Endothelial cell of umbilical vein (primary cell): ENCODE results near the gene GLIPR1L2. TPM values are rescaled to one million over a fixed set of nuclear protein-coding genes. Genes with fewer than 3 reads are reported as not detected.

Experiments used
- BruUV-seq: library from RNA; stranded (reverse); fragments of 400-500 nt; replicated peaks from 2 replicates; lab custom pipeline; 2021; lab: Mats Ljungman, UMichigan
- CTCF ChIA-PET: fragments of 300-600, 350-600 bp; sonication (Branson Sonifier 250); formaldehyde crosslinking; loops from one replicate; lab custom pipeline; 2021; ENCODE audit warnings: antibody characterized with exemption, inconsistent platforms; lab: Charles Lee
- POLR2A ChIA-PET: fragments of 300-600, 350-600 bp; sonication (Branson Sonifier 250); formaldehyde crosslinking; loops from one replicate; lab custom pipeline; 2021; ENCODE audit warnings: antibody characterized with exemption, inconsistent platforms; lab: Charles Lee
- DNase-seq: peaks from one replicate; pipeline ENCODE4 v3.0.0-alpha.2; 2011; ENCODE audit warnings: low read depth, low spot score
- FAIRE-seq: peaks from 2 replicates; lab custom pipeline; 2011; peaks lifted over from hg19 to GRCh38; lab: Jason Lieb, UNC
- H2AFZ ChIP-seq: 2 replicates; pipeline ENCODE4 v1.6.0; 2012; ENCODE audit warnings: low read depth, low read length, control low read depth, inconsistent platforms
- H3K27ac ChIP-seq: 2 replicates; pipeline ENCODE4 v1.5.1; 2011; ENCODE audit warnings: low read depth, mild to moderate bottlenecking, control low read depth, low read length, moderate library complexity; ENCODE audit not compliant: insufficient read depth
- H3K27me3 ChIP-seq, 2 experiments: 2 replicates each; pipeline versions ENCODE4 v1.6.0 to v1.6.1; 2011; ENCODE audit warnings: low read length in 2 of 2, mixed read lengths in 1 of 2; ENCODE audit not compliant: control insufficient read depth in 2 of 2, insufficient read depth in 2 of 2
- H3K36me3 ChIP-seq, 2 experiments: 2 replicates in 1 of 2; 3 replicates in 1 of 2; pipeline ENCODE4 v1.5.1; 2011; ENCODE audit warnings: low read length in 2 of 2, mild to moderate bottlenecking in 1 of 2, moderate library complexity in 1 of 2; ENCODE audit not compliant: control insufficient read depth in 2 of 2, insufficient read depth in 2 of 2; ENCODE audit errors: extremely low read depth in 1 of 2
- H3K4me1 ChIP-seq: 3 replicates; pipeline ENCODE4 v1.5.1; 2011; ENCODE audit warnings: mild to moderate bottlenecking, low read length; ENCODE audit not compliant: control insufficient read depth, insufficient read depth; ENCODE audit errors: extremely low read depth
- H3K4me2 ChIP-seq: 2 replicates; pipeline ENCODE4 v1.6.1; 2011; ENCODE audit warnings: low read length, control low read depth, mixed read lengths; ENCODE audit not compliant: insufficient read depth
- H3K4me3 ChIP-seq, 3 experiments: fragments of 200-600 bp in 1 of 3; sonication (generic), shearing (Covaris generic) in 1 of 3; replicated peaks in 1 of 3; 2 replicates each; pipeline ENCODE4 v1.5.1; 2011 to 2016; ENCODE audit warnings: control low read depth in 3 of 3, low read length in 3 of 3, mild to moderate bottlenecking in 2 of 3, inconsistent platforms in 1 of 3, low read depth in 1 of 3, moderate library complexity in 1 of 3; ENCODE audit not compliant: insufficient read depth in 1 of 3
- H3K79me2 ChIP-seq: 2 replicates; pipeline ENCODE4 v1.6.0; 2012; ENCODE audit warnings: low read length, inconsistent platforms; ENCODE audit not compliant: control insufficient read depth, insufficient read depth
- H3K9ac ChIP-seq: replicated peaks from 2 replicates; pipeline ENCODE3; 2011; ENCODE audit warnings: low read length, control low read depth; ENCODE audit not compliant: insufficient read depth; ENCODE audit errors: extremely low read depth
- H3K9me1 ChIP-seq: replicated peaks from 3 replicates; pipeline ENCODE4 v1.6.0; 2011; ENCODE audit warnings: mild to moderate bottlenecking, low read length; ENCODE audit not compliant: control insufficient read depth, insufficient read depth; ENCODE audit errors: extremely low read depth
- H3K9me3 ChIP-seq: replicated peaks from 2 replicates; pipeline ENCODE4 v1.5.1; 2012; ENCODE audit warnings: low read length, inconsistent platforms; ENCODE audit not compliant: control insufficient read depth, insufficient read depth
- H4K20me1 ChIP-seq: replicated peaks from 2 replicates; pipeline ENCODE3; 2011; ENCODE audit warnings: mild to moderate bottlenecking, low read length; ENCODE audit not compliant: control insufficient read depth, insufficient read depth; ENCODE audit errors: extremely low read depth
- CTCF ChIP-seq, 2 donors: IDR thresholded peaks; 1 replicate in 1 of 2; 2 replicates in 1 of 2; pipeline ENCODE4 v1.5.1; 2011; ENCODE audit warnings: low read length in 2 of 2, mild to moderate bottlenecking in 2 of 2, moderate library complexity in 2 of 2, control low read depth in 1 of 2, inconsistent platforms in 1 of 2, low read depth in 1 of 2; ENCODE audit not compliant: insufficient read depth in 1 of 2; ENCODE audit errors: extremely low read depth in 1 of 2
- EZH2 ChIP-seq: IDR thresholded peaks from 2 replicates; pipeline ENCODE4 v1.6.1; 2012; ENCODE audit warnings: borderline replicate concordance, low read depth, mild to moderate bottlenecking, moderate library complexity, low read length, inconsistent platforms; ENCODE audit not compliant: severe bottlenecking
- FOS ChIP-seq: IDR thresholded peaks from 2 replicates; pipeline ENCODE4 v1.6.1; 2011; ENCODE audit warnings: mild to moderate bottlenecking, low read length, moderate library complexity, borderline replicate concordance; ENCODE audit not compliant: insufficient read depth
- GATA2 ChIP-seq: IDR thresholded peaks from 2 replicates; pipeline ENCODE4 v1.7.0; 2011; ENCODE audit warnings: low read depth, mild to moderate bottlenecking, moderate library complexity, mixed read lengths, low read length; ENCODE audit not compliant: insufficient read length, insufficient read depth
- JUN ChIP-seq: IDR thresholded peaks from 2 replicates; pipeline ENCODE4 v1.6.1; 2011; ENCODE audit warnings: borderline replicate concordance, low read depth; ENCODE audit not compliant: insufficient read length, insufficient read depth
- MAX ChIP-seq: IDR thresholded peaks from 2 replicates; pipeline ENCODE4 v1.6.1; 2011; ENCODE audit not compliant: insufficient read depth, insufficient read length
- MYC ChIP-seq: IDR thresholded peaks from one replicate; pipeline ENCODE4 v1.6.1; 2011; ENCODE audit warnings: mild to moderate bottlenecking, low read depth, low read length
- POLR2A ChIP-seq: IDR thresholded peaks from 2 replicates; pipeline ENCODE4 v1.6.1; 2012; ENCODE audit warnings: low read depth, mild to moderate bottlenecking, control low read depth, low read length
- POLR2AphosphoS5 ChIP-seq: IDR thresholded peaks from 2 replicates; pipeline ENCODE4 v1.6.1; 2012; ENCODE audit warnings: low read depth, mild to moderate bottlenecking, control low read depth, low read length, moderate library complexity; ENCODE audit not compliant: insufficient read depth
- dilution Hi-C: fragments of 300-500 bp; cut with MboI; formaldehyde crosslinking; loops from one replicate; pipeline ENCODE4 v1.15.0; 2019; ENCODE audit warnings: low sequenced_read_pairs; ENCODE audit not compliant: extremely low pct_ligation_motif_present
- intact Hi-C: fragments of 100-400 bp; cut with micrococcal nuclease; formaldehyde crosslinking; loops from one replicate; pipeline ENCODE4 v1.10.0; 2022
- polyA plus RNA-seq, 4 experiments: library from polyadenylated mRNA; depleted of rRNA in 3 of 4; stranded (reverse) in 3 of 4; unstranded in 1 of 4; fragments of >200 nt; gene quantifications; 2 replicates each; pipeline versions ENCODE4 v1.2.1 to v1.2.3, GENCODE V29; 2011 to 2012; ENCODE audit warnings: missing spikeins in 1 of 4
- total RNA-seq: library from RNA; stranded (reverse); gene quantifications from 2 replicates; pipeline ENCODE4 v1.2.3, GENCODE V29; 2021

Gene GLIPR1L2
- total and polyA plus RNA-seq, 2 donors (not counting 3 experiments of a cell fraction or from before 2014, with no cell fraction given), result 0.07 TPM; not detected in 1

- Histone ChIP-seq H3K79me2 (no peaks in the 10 kb centered on the region), H3K4me2 (no peak overlapping the region), H3K4me3 (no peak overlapping the region), H3K27me3 (peaks cover 0 to 2% of the 10 kb centered on the region in 2 experiments), H2AFZ (no peak overlapping the region), H4K20me1 (no peaks in the 10 kb centered on the region), H3K36me3 (no peaks in the 10 kb centered on the region), H3K4me1 (no peaks in the 10 kb centered on the region), H3K27ac (no peak overlapping the region), H3K9me3 (no peaks in the 10 kb centered on the region), H3K9me1 (no peaks in the 10 kb centered on the region), H3K9ac (no peak overlapping the region)
- DNase-seq (no peak), FAIRE-seq (no peak)
- intact Hi-C loops, result no loop called here
- no TSS peak for BruUV-seq
- TF ChIP-seq CTCF (IDR thresholded peaks at IDR 0.05; ENCODE audit: extremely low read depth in 1 of 2, insufficient read depth in 1 of 2, low read depth in 1 of 2, low read length in 2 of 2) (no peak), EZH2 (no peak)
- dilution Hi-C loops, result no loop called here
- CTCF ChIA-PET, result no interaction called here
- POLR2A ChIA-PET, result no interaction called here
Observed at GRCh38 chr12:75419841-75420240, 29.0 kb downstream of the GLIPR1L2 start.

DNA sequence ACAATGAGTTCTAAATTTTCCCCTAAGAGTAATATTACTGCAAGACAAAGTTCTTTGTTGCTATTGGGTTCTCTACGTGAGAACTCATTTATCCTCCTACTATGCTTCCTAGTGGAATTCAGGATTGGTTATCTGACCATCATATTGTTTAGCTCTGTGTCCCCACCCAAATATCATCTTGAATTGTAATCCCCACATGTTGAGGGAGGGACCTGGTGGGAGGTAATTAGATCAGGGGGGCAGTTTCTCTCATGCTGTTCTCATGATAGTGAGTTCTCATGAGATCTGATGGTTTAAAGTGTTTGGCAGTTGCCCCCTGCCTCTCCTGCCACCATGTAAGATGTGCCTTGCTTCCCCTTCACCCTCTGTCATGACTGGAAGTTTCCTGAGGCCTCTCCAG, 36.6 kb downstream of the GLIPR1L2 start:
- Histone ChIP-seq H3K9me3 (no peaks in the 10 kb centered on the region), H3K4me2 (no peak overlapping the region), H3K9me1 (no peaks in the 10 kb centered on the region), H3K27ac (no peak overlapping the region), H2AFZ (no peak overlapping the region), H3K4me3 (no peak overlapping the region), H3K27me3 (no peaks in the 10 kb centered on the region), H4K20me1 (no peaks in the 10 kb centered on the region), H3K9ac (no peak overlapping the region), H3K4me1 (no peaks in the 10 kb centered on the region), H3K79me2 (no peaks in the 10 kb centered on the region), H3K36me3 (no peaks in the 10 kb centered on the region)
- CTCF ChIA-PET, result interaction anchor here (1.1 kb wide), 1 partner anchor 23 kb away, joined by 3 read pairs; no protein-coding TSS in a partner anchor
- no peak for TF ChIP-seq EZH2
- TF ChIP-seq MYC, result no peak
- TF ChIP-seq JUN, result no peak
- no peak for TF ChIP-seq POLR2AphosphoS5
- no peak for TF ChIP-seq POLR2A
- no peak for TF ChIP-seq MAX
- TF ChIP-seq CTCF (IDR thresholded peaks at IDR 0.05; ENCODE audit: extremely low read depth in 1 of 2, insufficient read depth in 1 of 2, low read depth in 1 of 2, low read length in 2 of 2), result no peak
- no peak for TF ChIP-seq GATA2
- TF ChIP-seq FOS, result no peak
- intact Hi-C loops (no loop called here), dilution Hi-C loops (no loop called here)
- no TSS peak for BruUV-seq
- POLR2A ChIA-PET, result no interaction called here
- FAIRE-seq (no peak), DNase-seq (no peak)
